T-helper 1 cell treated with Interleukin-12 subunit alpha and Interleukin-12 subunit beta and Interleukin-4 antibody, amounts not matched to agents 30 ng/mL and 1 ng/mL, for 36 hours (primary cell): ENCODE results near the gene RAB11FIP4. TPM values are rescaled to one million over a fixed set of nuclear protein-coding genes. Genes with fewer than 3 reads are reported as not detected.

ENCODE experiments used
- intact Hi-C: fragments of 100-400 bp; cut with micrococcal nuclease; formaldehyde crosslinking; loops from one replicate; pipeline ENCODE4 v1.15.1; 2024
- total RNA-seq: library from RNA; stranded (reverse); gene quantifications from 2 replicates; pipeline ENCODE4 v1.2.3, GENCODE V29; 2022

RAB11FIP4 gene
- total RNA-seq, 1 donor from 2014 or later, result 34.3 TPM

GRCh38 chr17:31386542-31387075 lies 4.9 kb upstream of the RAB11FIP4 start:
- intact Hi-C loops, result no loop called here

GRCh38 chr17:31387438-31387837 lies 4.0 kb upstream of the RAB11FIP4 start:
- intact Hi-C loops, result no loop called here

- intact Hi-C loops, result no loop called here
These were observed 3.1 kb upstream of the RAB11FIP4 start for GRCh38 chr17:31388351-31388750.

- intact Hi-C loops, result loop anchor here (1.0 kb wide), 2 partner anchors 136 to 453 kb away; no protein-coding TSS in a partner anchor
These were observed 2.5 kb upstream of the RAB11FIP4 start for GRCh38 chr17:31388770-31389656.

- intact Hi-C loops, result loop anchor here (1.0 kb wide), 2 partner anchors 135 to 452 kb away; no protein-coding TSS in a partner anchor
These were observed 1.7 kb upstream of the RAB11FIP4 start for GRCh38 chr17:31389657-31390381.

- intact Hi-C loops, result no loop called here
These were observed 1.1 kb upstream of the RAB11FIP4 start for GRCh38 chr17:31390426-31390747.

- intact Hi-C loops, result no loop called here
These were observed 553 bp upstream of the RAB11FIP4 start for GRCh38 chr17:31390748-31391495.

- intact Hi-C loops, result no loop called here
These were observed 754 bp downstream of the RAB11FIP4 start for GRCh38 chr17:31392002-31392855.

GRCh38 chr17:31392856-31393748 lies 1.6 kb downstream of the RAB11FIP4 start:
- intact Hi-C loops, result no loop called here

GRCh38 chr17:31393749-31394146 lies 2.3 kb downstream of the RAB11FIP4 start:
- intact Hi-C loops, result no loop called here

GRCh38 chr17:31394544-31394943 lies 3.1 kb downstream of the RAB11FIP4 start:
- intact Hi-C loops, result no loop called here

- intact Hi-C loops, result no loop called here
These were observed 5.9 kb downstream of the RAB11FIP4 start for GRCh38 chr17:31397256-31397939.

- intact Hi-C loops, result no loop called here
These were observed 7.2 kb downstream of the RAB11FIP4 start for GRCh38 chr17:31398381-31399311.

GRCh38 chr17:31400481-31400950 lies 9.0 kb downstream of the RAB11FIP4 start:
- intact Hi-C loops, result no loop called here

GRCh38 chr17:31401456-31402254 lies 10.2 kb downstream of the RAB11FIP4 start:
- intact Hi-C loops, result no loop called here

GRCh38 chr17:31404028-31404949 lies 12.8 kb downstream of the RAB11FIP4 start:
- intact Hi-C loops, result no loop called here
